Peyer's patch (tissue), 4 donors: ENCODE results near the gene SLC28A1.
"Not testable (repeated sequence)": the region's sequence is repeated elsewhere in the genome, so short reads cannot be mapped to it uniquely, and the experiment has no call there.

ENCODE experiments used
- POLR2A ChIP-seq, 2 donors: fragments of 450-650 bp; IDR thresholded peaks; one replicate each; pipeline ENCODE4 v1.5.1; 2017; ENCODE audit warnings: antibody characterized with exemption in 2 of 2, mild to moderate bottlenecking in 2 of 2, moderate library complexity in 2 of 2
- TF ChIP-seq, protein P1 (sequence below), 6 experiments: fragments of 450-650 bp in 4 of 6; fragments of 200-600 bp in 2 of 6; sonication (generic) in 1 of 6; IDR thresholded peaks; one replicate each; pipeline ENCODE4 v1.5.1; 2017 to 2019; ENCODE audit warnings: antibody characterized with exemption in 6 of 6, mild to moderate bottlenecking in 3 of 6, moderate library complexity in 1 of 6

DNA sequence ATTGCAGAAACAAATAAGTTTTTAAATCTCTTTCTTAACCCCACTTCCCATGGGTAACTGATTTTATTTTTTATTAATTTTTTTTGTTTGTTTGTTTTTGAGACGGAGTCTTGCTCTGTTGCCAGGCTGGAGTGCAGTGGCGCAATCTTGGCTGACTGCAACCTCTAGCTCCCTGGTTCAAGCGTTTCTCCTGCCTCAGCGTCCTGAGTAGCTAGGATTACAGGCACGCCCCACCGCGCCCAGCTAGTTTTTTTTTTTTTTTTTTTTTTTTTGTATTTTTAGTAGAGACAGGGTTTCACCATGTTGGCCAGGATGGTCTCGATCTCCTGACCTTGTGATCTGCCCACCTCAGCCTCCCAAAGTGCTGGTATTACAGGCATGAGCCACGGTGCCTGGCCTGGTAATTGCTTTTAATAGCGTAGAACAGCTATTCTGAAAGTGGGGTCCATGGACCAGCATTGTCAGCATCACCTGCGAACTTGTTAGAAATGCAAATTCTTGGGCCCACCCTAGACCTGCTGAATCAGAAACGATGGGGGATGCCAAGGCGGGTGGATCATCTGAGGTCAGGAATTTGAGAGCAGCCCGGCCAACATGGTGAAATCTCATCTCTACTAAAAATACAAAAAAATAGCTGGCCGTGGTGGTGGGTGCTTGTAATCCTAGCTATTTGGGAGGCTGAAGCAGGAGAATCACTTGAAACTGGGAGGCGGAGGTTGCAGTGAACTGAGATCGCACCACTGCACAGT lies 40.5 kb downstream of the SLC28A1 start:
- TF ChIP-seq, protein P1, sequence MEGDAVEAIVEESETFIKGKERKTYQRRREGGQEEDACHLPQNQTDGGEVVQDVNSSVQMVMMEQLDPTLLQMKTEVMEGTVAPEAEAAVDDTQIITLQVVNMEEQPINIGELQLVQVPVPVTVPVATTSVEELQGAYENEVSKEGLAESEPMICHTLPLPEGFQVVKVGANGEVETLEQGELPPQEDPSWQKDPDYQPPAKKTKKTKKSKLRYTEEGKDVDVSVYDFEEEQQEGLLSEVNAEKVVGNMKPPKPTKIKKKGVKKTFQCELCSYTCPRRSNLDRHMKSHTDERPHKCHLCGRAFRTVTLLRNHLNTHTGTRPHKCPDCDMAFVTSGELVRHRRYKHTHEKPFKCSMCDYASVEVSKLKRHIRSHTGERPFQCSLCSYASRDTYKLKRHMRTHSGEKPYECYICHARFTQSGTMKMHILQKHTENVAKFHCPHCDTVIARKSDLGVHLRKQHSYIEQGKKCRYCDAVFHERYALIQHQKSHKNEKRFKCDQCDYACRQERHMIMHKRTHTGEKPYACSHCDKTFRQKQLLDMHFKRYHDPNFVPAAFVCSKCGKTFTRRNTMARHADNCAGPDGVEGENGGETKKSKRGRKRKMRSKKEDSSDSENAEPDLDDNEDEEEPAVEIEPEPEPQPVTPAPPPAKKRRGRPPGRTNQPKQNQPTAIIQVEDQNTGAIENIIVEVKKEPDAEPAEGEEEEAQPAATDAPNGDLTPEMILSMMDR (IDR thresholded peaks at IDR 0.05), result not testable (repeated sequence)
- not testable (repeated sequence) for TF ChIP-seq POLR2A (IDR thresholded peaks at IDR 0.05)
